Measurements from ENCODE around the gene ANO8. TPM values are rescaled to one million over a fixed set of nuclear protein-coding genes. Genes with fewer than 3 reads are reported as not detected.

Gene ANO8
- total RNA-seq (10 to 100 TPM in 2 of 7 donors, 1 to 10 TPM in 5; 6.5 to 12.0 (median 9.4) TPM), polyA plus RNA-seq (1 to 10 TPM; 1.1 to 4.4 (median 1.5) TPM)
- long read RNA-seq, donor 1 = 0 reads
- long read RNA-seq, donor 2 = 0 reads

GRCh38 chr19:17334414-17335409, at the start of gene ANO8:
ANO8 (minus strand) TSS chr19:17334855; CDS start chr19:17334670, 185 bp downstream.
- Histone ChIP-seq H3K9me3 (no peaks in the 10 kb centered on the region), H3K36me3 (peaks cover 0 to 18% (median 0%) of the 10 kb centered on the region in 6 donors), H3K4me3 (peak within 1 kb of the TSS; percentile 51 to 83 (median 72)), H3K4me1 (peaks cover 19 to 71% (median 49%) of the 10 kb centered on the region in 6 donors), H3K27ac (peak within 1 kb of the TSS in 6 of 8 donors; percentile 62 to 81 (median 74)), H3K27me3 (replicated peaks in 1 of 7) (peaks cover 0 to 22% (median 9%) of the 10 kb centered on the region in 7 donors)
- TF ChIP-seq CTCF (IDR thresholded peaks at IDR 0.05 in 8 of 11, conservative IDR thresholded peaks at IDR 0.05 in 3 of 11) (peak in 1 of 11 experiments; percentile 9), POLR2AphosphoS5 (IDR thresholded peaks at IDR 0.05) (peak; percentile 63 to 83 (median 80)), POLR2A (IDR thresholded peaks at IDR 0.05) (peak in 1 of 3 donors; percentile 6)
- peak; percentile 97 for DNase-seq
- 3 to 11% (median 4%) methylated on average over 25 to 86 of the region's 86 CpGs for WGBS, 5 donors
- intact Hi-C loops (cut with DNase I; ENCODE audit: low total_unique reads) = no loop called here

GRCh38 chr19:17380426-17381138, 45.9 kb upstream of the ANO8 start:
- no peak for TF ChIP-seq POLR2AphosphoS5 (IDR thresholded peaks at IDR 0.05)
- WGBS, 5 donors = 91 to 99% (median 96%) methylated on average over 5 of the region's 5 CpGs
- no peak for DNase-seq
- Histone ChIP-seq H3K4me1 (peaks cover 18 to 65% (median 45%) of the 10 kb centered on the region in 6 donors), H3K27me3 (replicated peaks in 1 of 7) (peaks cover 0 to 30% (median 4%) of the 10 kb centered on the region in 7 donors), H3K27ac (no peak overlapping the region), H3K9me3 (peaks cover 0 to 5% (median 0%) of the 10 kb centered on the region in 8 donors), H3K4me3 (no peak overlapping the region), H3K36me3 (no peaks in the 10 kb centered on the region)
- intact Hi-C loops (cut with DNase I; ENCODE audit: low total_unique reads) = no loop called here

GRCh38 chr19:17379221-17379631, 44.6 kb upstream of the ANO8 start:
- peaks cover 18 to 71% (median 44%) of the 10 kb centered on the region in 6 donors for H3K4me1 ChIP-seq
- peak overlapping the region in 4 of 8 donors; percentile 2 to 43 (median 22) for H3K27ac ChIP-seq
- TF ChIP-seq POLR2A (IDR thresholded peaks at IDR 0.05) (no peak), POLR2AphosphoS5 (IDR thresholded peaks at IDR 0.05) (peak; percentile 28 to 61 (median 48)), CTCF (IDR thresholded peaks at IDR 0.05 in 8 of 11, conservative IDR thresholded peaks at IDR 0.05 in 3 of 11) (no peak)
- peaks cover 0 to 5% (median 0%) of the 10 kb centered on the region in 8 donors for H3K9me3 ChIP-seq
- DNase-seq = peak; percentile 78
- no peak overlapping the region for H3K4me3 ChIP-seq
- WGBS, 5 donors = 18 to 32% (median 28%) methylated on average over 12 to 14 of the region's 14 CpGs
- H3K27me3 ChIP-seq (replicated peaks in 1 of 7) = peaks cover 0 to 30% (median 4%) of the 10 kb centered on the region in 7 donors
- H3K36me3 ChIP-seq = no peaks in the 10 kb centered on the region
- intact Hi-C loops (cut with DNase I; ENCODE audit: low total_unique reads) = no loop called here

- H3K4me3 ChIP-seq = no peak overlapping the region
- intact Hi-C loops (cut with DNase I; ENCODE audit: low total_unique reads) = no loop called here
- H3K36me3 ChIP-seq = no peaks in the 10 kb centered on the region
- no peak for DNase-seq
- 26 to 41% (median 33%) methylated on average over 10 to 13 of the region's 13 CpGs for WGBS, 5 donors
- peak overlapping the region in 5 of 8 donors; percentile 42 to 81 (median 67) for H3K27ac ChIP-seq
- peaks cover 0 to 32% (median 4%) of the 10 kb centered on the region in 7 donors for H3K27me3 ChIP-seq (replicated peaks in 1 of 7)
- H3K9me3 ChIP-seq = peaks cover 0 to 5% (median 0%) of the 10 kb centered on the region in 8 donors
- no peak for TF ChIP-seq POLR2AphosphoS5 (IDR thresholded peaks at IDR 0.05)
- no peak for TF ChIP-seq POLR2A (IDR thresholded peaks at IDR 0.05)
- no peak for TF ChIP-seq CTCF (IDR thresholded peaks at IDR 0.05 in 8 of 11, conservative IDR thresholded peaks at IDR 0.05 in 3 of 11)
- H3K4me1 ChIP-seq = peaks cover 16 to 71% (median 38%) of the 10 kb centered on the region in 6 donors
Observed at GRCh38 chr19:17378271-17378670, 43.6 kb upstream of the ANO8 start.
